HEK293 (cell line): ENCODE data around the gene GCLM.
A peak's percentile ranks its signal among the peaks of the same experiment; 100 is the strongest.

Experiments used
- CTCF ChIA-PET: fragments of 350-600 bp; formaldehyde crosslinking; extraction: SDS; loops from one replicate; lab custom pipeline; 2021; ENCODE audit warnings: antibody characterized with exemption; lab: Yijun Ruan, JAX
- POLR2A ChIA-PET: fragments of 300-600 bp; formaldehyde crosslinking; extraction: SDS; loops from one replicate; lab custom pipeline; 2020; ENCODE audit warnings: antibody characterized with exemption, inconsistent platforms; lab: Yijun Ruan, JAX
- H3K27ac ChIP-seq: fragments of 200-500 bp; sonication (Bioruptor generic); 2 replicates; pipeline ENCODE4 v1.5.1; 2014; ENCODE audit warnings: low read depth, low read length, control low read depth, inconsistent platforms; ENCODE audit errors: extremely low read depth
- H3K36me3 ChIP-seq, 2 experiments: fragments of 200-500 bp in 1 of 2; sonication (Bioruptor generic) in 1 of 2; 1 replicate in 1 of 2; 2 replicates in 1 of 2; pipeline ENCODE4 v1.5.1; 2014 to 2017; ENCODE audit warnings: inconsistent platforms in 2 of 2, low read length in 2 of 2; ENCODE audit not compliant: control insufficient read depth in 2 of 2, insufficient read depth in 1 of 2
- H3K4me1 ChIP-seq: fragments of 200-500 bp; sonication (Bioruptor generic); 2 replicates; pipeline ENCODE4 v1.5.1; 2014; ENCODE audit warnings: mild to moderate bottlenecking, low read length, inconsistent platforms; ENCODE audit not compliant: control insufficient read depth, insufficient read depth
- H3K4me3 ChIP-seq: 2 replicates; pipeline ENCODE4 v1.5.1; 2011; ENCODE audit warnings: low read depth, mild to moderate bottlenecking, control low read depth, low read length, moderate library complexity
- H3K9me3 ChIP-seq: fragments of 200-500 bp; sonication (Bioruptor generic); 2 replicates; pipeline ENCODE4 v1.5.1; 2014; ENCODE audit warnings: low read depth, low read length, inconsistent platforms; ENCODE audit not compliant: control insufficient read depth, insufficient read depth
- GLIS2 ChIP-seq: fragments of 450-650 bp; formaldehyde crosslinking; IDR thresholded peaks from 2 replicates; pipeline ENCODE4 v1.5.1; 2016; ENCODE audit warnings: missing biosample characterization, missing genetic modification characterization
- KLF10 ChIP-seq: fragments of 450-650 bp; IDR thresholded peaks from 2 replicates; pipeline ENCODE4 v1.5.1; 2018; ENCODE audit warnings: missing biosample characterization, mild to moderate bottlenecking, missing genetic modification characterization
- PATZ1 ChIP-seq: fragments of 450-650 bp; formaldehyde crosslinking; IDR thresholded peaks from 2 replicates; pipeline ENCODE4 v1.5.1; 2016; ENCODE audit warnings: missing biosample characterization, missing genetic modification characterization
- PRDM1 ChIP-seq: fragments of 450-650 bp; formaldehyde crosslinking; IDR thresholded peaks from 2 replicates; pipeline ENCODE4; 2016; ENCODE audit warnings: missing biosample characterization, missing genetic modification characterization
- PRDM10 ChIP-seq: fragments of 450-650 bp; formaldehyde crosslinking; IDR thresholded peaks from 2 replicates; pipeline ENCODE4 v1.5.1; 2016; ENCODE audit warnings: missing biosample characterization, missing genetic modification characterization
- SP3 ChIP-seq: fragments of 450-650 bp; formaldehyde crosslinking; IDR thresholded peaks from 2 replicates; pipeline ENCODE4 v1.5.1; 2016; ENCODE audit warnings: missing biosample characterization, missing genetic modification characterization
- TSHZ1 ChIP-seq: fragments of 450-650 bp; formaldehyde crosslinking; IDR thresholded peaks from 2 replicates; pipeline ENCODE4 v1.5.1; 2016; ENCODE audit warnings: missing biosample characterization, missing genetic modification characterization, borderline replicate concordance
- WT1 ChIP-seq: fragments of 450-650 bp; formaldehyde crosslinking; IDR thresholded peaks from 2 replicates; pipeline ENCODE4 v1.5.1; 2016; ENCODE audit warnings: missing biosample characterization, missing genetic modification characterization
- ZBTB21 ChIP-seq: fragments of 450-650 bp; formaldehyde crosslinking; IDR thresholded peaks from 2 replicates; pipeline ENCODE4 v1.5.1; 2017; ENCODE audit warnings: missing biosample characterization, missing genetic modification characterization
- ZBTB6 ChIP-seq: fragments of 450-650 bp; formaldehyde crosslinking; IDR thresholded peaks from 2 replicates; pipeline ENCODE4 v1.5.1; 2017; ENCODE audit warnings: missing biosample characterization, missing genetic modification characterization
- ZFP69B ChIP-seq: fragments of 450-650 bp; formaldehyde crosslinking; IDR thresholded peaks from 2 replicates; pipeline ENCODE4 v1.5.1; 2016; ENCODE audit warnings: missing biosample characterization, missing genetic modification characterization
- ZNF10 ChIP-seq: fragments of 450-650 bp; formaldehyde crosslinking; IDR thresholded peaks from 2 replicates; pipeline ENCODE4 v1.5.1; 2017; ENCODE audit warnings: missing biosample characterization, missing genetic modification characterization
- ZNF133 ChIP-seq: fragments of 450-650 bp; formaldehyde crosslinking; IDR thresholded peaks from 2 replicates; pipeline ENCODE4 v1.5.1; 2016; ENCODE audit warnings: missing biosample characterization, missing genetic modification characterization
- ZNF274 ChIP-seq, 2 experiments: fragments of 200-500 bp in 1 of 2; fragments of 450-650 bp in 1 of 2; sonication (Bioruptor generic) in 1 of 2; formaldehyde crosslinking in 1 of 2; IDR thresholded peaks; 2 replicates each; pipeline versions ENCODE4 v1.5.1 to v1.6.1; 2014 to 2016; ENCODE audit warnings: borderline replicate concordance in 1 of 2, inconsistent platforms in 1 of 2, low read length in 1 of 2, missing biosample characterization in 1 of 2, missing genetic modification characterization in 1 of 2
- ZNF350 ChIP-seq: fragments of 450-650 bp; formaldehyde crosslinking; IDR thresholded peaks from 2 replicates; pipeline ENCODE4 v1.5.0; 2017; ENCODE audit warnings: missing biosample characterization, mild to moderate bottlenecking, missing genetic modification characterization
- ZNF394 ChIP-seq: fragments of 450-650 bp; formaldehyde crosslinking; IDR thresholded peaks from 2 replicates; pipeline ENCODE4 v1.5.1; 2016; ENCODE audit warnings: missing biosample characterization, missing genetic modification characterization, mild to moderate bottlenecking, moderate library complexity, borderline replicate concordance
- ZNF521 ChIP-seq: fragments of 450-650 bp; formaldehyde crosslinking; IDR thresholded peaks from 2 replicates; pipeline ENCODE4 v1.5.1; 2017; ENCODE audit warnings: missing biosample characterization, mild to moderate bottlenecking, missing genetic modification characterization
- ZNF530 ChIP-seq: fragments of 450-650 bp; formaldehyde crosslinking; IDR thresholded peaks from 2 replicates; pipeline ENCODE4 v1.5.1; 2016; ENCODE audit warnings: low read depth, missing biosample characterization, missing genetic modification characterization
- ZNF558 ChIP-seq: fragments of 450-650 bp; formaldehyde crosslinking; IDR thresholded peaks from 2 replicates; pipeline ENCODE4 v1.5.1; 2016; ENCODE audit warnings: missing biosample characterization, missing genetic modification characterization
- ZNF624 ChIP-seq: fragments of 450-650 bp; formaldehyde crosslinking; IDR thresholded peaks from 2 replicates; pipeline ENCODE4 v1.5.1; 2017; ENCODE audit warnings: missing biosample characterization, missing genetic modification characterization
- ZNF747 ChIP-seq: fragments of 450-650 bp; formaldehyde crosslinking; IDR thresholded peaks from 2 replicates; pipeline ENCODE4 v1.5.1; 2016; ENCODE audit warnings: missing biosample characterization, missing genetic modification characterization
- ZSCAN16 ChIP-seq: fragments of 450-650 bp; formaldehyde crosslinking; IDR thresholded peaks from 2 replicates; pipeline ENCODE4 v1.5.1; 2016; ENCODE audit warnings: missing biosample characterization, missing genetic modification characterization
- ZSCAN30 ChIP-seq: fragments of 450-650 bp; IDR thresholded peaks from 2 replicates; pipeline ENCODE4 v1.5.1; 2018; ENCODE audit warnings: missing biosample characterization, mild to moderate bottlenecking, missing genetic modification characterization, moderate library complexity

The GCLM gene

GRCh38 chr1:93878889-93879586 lies 30.2 kb downstream of the GCLM start, which contains the start of gene DNTTIP2 (continued):
- TF ChIP-seq ZNF350 (tag by site-specific recombination), result no peak
- TF ChIP-seq TSHZ1 (tag by site-specific recombination), result no peak
- TF ChIP-seq ZNF10 (tag by site-specific recombination), result no peak
- TF ChIP-seq PATZ1, result no peak
- TF ChIP-seq ZNF624 (tag by site-specific recombination), result no peak
- TF ChIP-seq ZSCAN16 (tag by site-specific recombination), result no peak
- TF ChIP-seq ZNF530 (tag by site-specific recombination), result no peak
- TF ChIP-seq PRDM1, result no peak
- no peak; the same call in 1 of the 2 replicates for TF ChIP-seq ZSCAN30 (tag by site-specific recombination)
- TF ChIP-seq SP3, result peak; percentile 68
- TF ChIP-seq KLF10 (tag by site-specific recombination), result no peak
- peak; percentile 93 for TF ChIP-seq ZBTB21 (tag by site-specific recombination)
- TF ChIP-seq ZNF521 (tag by site-specific recombination), result no peak
- TF ChIP-seq ZNF274 (IDR thresholded peaks at IDR 0.05; ENCODE audit: low read length), result no peak
- no peak for TF ChIP-seq ZNF274 (tag by site-specific recombination; IDR thresholded peaks at IDR 0.05; ENCODE audit: borderline replicate concordance)
- TF ChIP-seq PRDM10 (tag by site-specific recombination), result no peak
- TF ChIP-seq ZNF747 (tag by site-specific recombination), result no peak
- TF ChIP-seq ZNF394, result peak; percentile 53; the same call in 1 of the 2 replicates

GRCh38 chr1:93878501-93878888 lies 30.7 kb downstream of the GCLM start:
- Histone ChIP-seq H3K36me3 (peaks cover 25 to 47% of the 10 kb centered on the region in 2 experiments), H3K4me3 (peak overlapping the region; percentile 77)
- POLR2A ChIA-PET, result interaction anchor here (0.6 to 1.8 kb wide), 5 partner anchors 16 to 82 kb away, joined by 3 to 8 read pairs (median 4); partner anchors contain the start of gene GCLM
- TF ChIP-seq ZBTB6 (tag by site-specific recombination), result no peak
- TF ChIP-seq ZNF133 (tag by site-specific recombination), result no peak
- 0 out of 2 replicates have a peak, but pooled peaks have one; percentile 8 for TF ChIP-seq WT1 (tag by site-specific recombination)
- TF ChIP-seq ZFP69B (tag by site-specific recombination), result no peak
- 0 out of 2 replicates have a peak, but pooled peaks have one; percentile 22 for TF ChIP-seq GLIS2 (tag by site-specific recombination)
- TF ChIP-seq ZNF558 (tag by site-specific recombination), result no peak

More at GRCh38 chr1:93878501-93878888, 30.7 kb downstream of the GCLM start:
- CTCF ChIA-PET, result interaction anchor here (1.0 kb wide), 1 partner anchor 249 kb away, joined by 3 read pairs; no protein-coding TSS in a partner anchor
- peaks cover 6% of the 10 kb centered on the region for H3K4me1 ChIP-seq
- peak overlapping the region; percentile 58; the same call in 1 of the 2 replicates for H3K27ac ChIP-seq
- no peaks in the 10 kb centered on the region for H3K9me3 ChIP-seq
